ENCODE results near the gene RSPH1. TPM values are rescaled to one million over a fixed set of nuclear protein-coding genes. Genes with fewer than 3 reads are reported as not detected.

The RSPH1 gene
- total RNA-seq, 1 experiment from 2014 or later, result 0.31 TPM

- Histone ChIP-seq H2BK20ac (ENCODE audit: low read depth, low read length, poor library complexity, severe bottlenecking) (no peak overlapping the region), H4K91ac (ENCODE audit: insufficient read length, low read depth, low read length) (no peak overlapping the region), H3K23ac (ENCODE audit: insufficient read length, low read depth, low read length) (no peak overlapping the region), H3K18ac (ENCODE audit: insufficient read length, low read depth, low read length) (no peak overlapping the region), H3K14ac (ENCODE audit: insufficient read depth, low read length) (no peak overlapping the region), H4K8ac (replicated peaks; ENCODE audit: insufficient read length, low read depth, low read length) (no peak overlapping the region), H3K27ac (ENCODE audit: insufficient read length, low read depth, low read length) (no peak overlapping the region), H3K9me3 (ENCODE audit: control insufficient read depth, low read depth, low read length) (no peaks in the 10 kb centered on the region), H4K5ac (ENCODE audit: insufficient read length, low read depth, low read length) (no peak overlapping the region), H3K23me2 (ENCODE audit: insufficient read length, low read depth, low read length, poor library complexity, severe bottlenecking) (peaks cover 12% of the 10 kb centered on the region), H2BK5ac (ENCODE audit: insufficient read length, low read length) (no peak overlapping the region), H2BK15ac (ENCODE audit: low read depth, low read length) (no peak overlapping the region), H3K79me1 (ENCODE audit: insufficient read depth, low read depth, low read length, poor library complexity, severe bottlenecking) (no peaks in the 10 kb centered on the region), H3K4ac (ENCODE audit: low read depth, low read length) (no peak overlapping the region), H3K9ac (ENCODE audit: extremely low read depth, insufficient read length, low read length) (no peak overlapping the region), H2AFZ (ENCODE audit: low read length) (no peak overlapping the region), H3K4me2 (ENCODE audit: insufficient read depth, insufficient read length, low read length) (no peak overlapping the region), H3K56ac (ENCODE audit: insufficient read length, low read depth, low read length) (no peak overlapping the region), H2BK120ac (ENCODE audit: low read depth, low read length, poor library complexity, severe bottlenecking) (no peak overlapping the region), H2BK12ac (ENCODE audit: insufficient read length, low read depth, low read length) (no peak overlapping the region), H2AK5ac (ENCODE audit: insufficient read length, low read length) (no peak overlapping the region), H4K20me1 (ENCODE audit: control insufficient read depth, insufficient read depth, insufficient read length) (no peaks in the 10 kb centered on the region), H3K79me2 (ENCODE audit: insufficient read depth, low read length) (no peaks in the 10 kb centered on the region), H3K4me1 (ENCODE audit: insufficient read depth, low read length) (no peaks in the 10 kb centered on the region; the same call in 1 of the 2 replicates), H3T11ph (ENCODE audit: low read length) (no peak overlapping the region), H3K27me3 (ENCODE audit: insufficient read depth, low read length) (no peaks in the 10 kb centered on the region)
- no peak for DNase-seq
- no peak overlapping the region for H3K4me3 Mint-ChIP-seq
- H3K27ac Mint-ChIP-seq, result no peak overlapping the region
- no peaks in the 10 kb centered on the region for H3K9me3 Mint-ChIP-seq
- no CpG with 5 or more reads among the region's 5 CpGs for WGBS (ENCODE audit: extremely low coverage, insufficient read length, low lambda C conversion rate)
- no peaks in the 10 kb centered on the region for H3K36me3 Mint-ChIP-seq (ENCODE audit: insufficient read depth in 1 of 3, low read depth in 3 of 3)
- no peak for TF ChIP-seq CTCF (conservative IDR thresholded peaks at IDR 0.05)
- peaks cover 21 to 28% of the 10 kb centered on the region in 2 experiments for H3K4me1 Mint-ChIP-seq
- H3K27me3 Mint-ChIP-seq (ENCODE audit: low read depth), result peaks cover 8% of the 10 kb centered on the region
These were observed 2.0 kb upstream of the RSPH1 start for GRCh38 chr21:42498012-42498411.

Measured in H9 (cell line).